HG02840 (cell line): ENCODE data around the gene ST6GALNAC2.
"Not testable (repeated sequence)": the region's sequence is repeated elsewhere in the genome, so short reads cannot be mapped to it uniquely, and the experiment has no call there.

Experiments used
- ATAC-seq: cut with Tn5 transposase; IDR thresholded peaks from one replicate; pipeline ENCODE4 v1.9.1; 2021; ENCODE audit warnings: mild to moderate bottlenecking, moderate library complexity, moderate number of reproducible peaks; ENCODE audit not compliant: unreplicated experiment, low FRiP score

The ST6GALNAC2 gene

GRCh38 chr17:76572201-76572910 lies 13.3 kb downstream of the ST6GALNAC2 start:
- no peak for ATAC-seq

DNA sequence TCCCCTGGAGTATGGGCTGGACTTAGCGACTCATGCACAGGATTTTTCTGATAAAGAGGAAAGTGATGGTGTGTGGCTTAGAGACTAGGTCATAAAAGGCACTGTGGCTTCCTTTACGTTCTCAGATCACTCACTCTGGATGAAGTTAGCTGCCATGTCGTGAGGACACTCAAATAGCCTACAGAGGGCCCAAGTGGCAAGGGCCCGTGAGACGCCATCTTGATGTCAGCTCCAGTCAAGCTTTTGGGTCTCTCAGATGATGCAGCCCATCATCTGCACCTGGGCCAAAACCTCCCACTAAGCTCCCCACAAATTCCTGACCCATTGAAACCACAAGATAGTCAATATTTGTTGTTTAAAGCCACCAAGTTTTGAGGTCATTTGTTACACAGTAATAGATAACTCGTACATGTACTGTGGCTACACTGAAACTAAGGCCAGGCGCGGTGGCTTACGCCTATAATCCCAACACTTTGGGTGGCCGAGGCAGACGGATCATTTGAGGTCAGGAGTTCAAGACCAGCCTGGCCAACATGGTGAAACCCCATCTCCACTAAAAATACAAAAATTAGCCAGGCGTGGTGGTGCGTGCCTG lies 14.7 kb downstream of the ST6GALNAC2 start:
- ATAC-seq: no peak

GRCh38 chr17:76570457-76570856 lies 15.2 kb downstream of the ST6GALNAC2 start:
- ATAC-seq: no peak

DNA sequence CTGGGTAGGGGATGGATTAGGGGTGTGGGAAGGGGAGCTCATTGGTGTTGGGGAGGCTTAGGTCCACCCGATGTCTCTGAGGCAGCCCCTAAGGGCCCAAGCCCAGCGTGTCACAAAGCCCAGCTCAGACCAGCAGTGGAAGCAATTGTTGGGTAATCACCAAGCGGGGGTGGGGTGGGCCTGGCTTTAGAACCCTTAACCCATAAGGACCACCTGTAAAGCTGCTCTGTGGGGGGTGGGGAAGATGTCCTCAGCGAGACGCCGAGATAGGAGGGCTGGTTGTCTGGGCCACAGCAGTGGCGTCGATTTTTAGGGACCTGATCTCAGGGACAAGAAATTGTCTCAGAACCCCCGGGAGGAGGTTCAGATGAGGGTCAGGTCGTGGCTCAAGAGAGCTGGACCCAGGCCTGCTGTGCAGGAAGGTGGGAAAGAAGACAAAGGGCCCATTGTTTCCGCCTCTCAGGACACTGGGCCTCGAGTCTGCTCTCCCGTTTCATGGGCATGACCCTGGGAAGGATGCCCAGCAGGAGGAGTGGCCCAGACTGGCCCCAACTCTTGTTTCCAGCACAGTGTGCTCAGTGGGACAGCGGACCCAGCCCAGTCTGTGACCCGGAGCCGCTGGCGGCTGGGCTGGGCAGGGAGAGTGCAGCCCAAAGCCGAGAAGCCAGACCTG lies 15.9 kb downstream of the ST6GALNAC2 start:
- ATAC-seq: no peak

DNA sequence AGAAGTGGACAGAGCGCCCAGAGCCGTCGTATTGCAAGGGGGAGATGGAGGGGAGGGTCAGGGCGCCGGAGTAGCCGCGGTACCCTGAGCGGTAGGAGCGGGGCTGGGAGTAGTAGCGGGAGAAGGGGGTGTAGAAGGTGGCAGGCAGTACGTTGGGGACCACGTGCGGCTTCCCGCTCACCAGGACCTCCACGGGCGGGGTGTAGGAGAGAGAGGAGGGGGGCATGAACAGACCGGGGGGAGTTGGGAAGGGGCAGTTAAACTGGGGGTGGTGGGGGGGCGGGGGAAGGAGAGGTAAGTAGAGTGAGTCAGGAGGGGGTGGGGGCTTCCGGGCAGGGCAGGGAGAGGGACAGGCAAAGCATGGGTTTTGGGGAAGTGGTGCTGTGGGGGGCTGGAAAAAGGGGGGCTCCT lies 16.8 kb downstream of the ST6GALNAC2 start:
- ATAC-seq: no peak

DNA sequence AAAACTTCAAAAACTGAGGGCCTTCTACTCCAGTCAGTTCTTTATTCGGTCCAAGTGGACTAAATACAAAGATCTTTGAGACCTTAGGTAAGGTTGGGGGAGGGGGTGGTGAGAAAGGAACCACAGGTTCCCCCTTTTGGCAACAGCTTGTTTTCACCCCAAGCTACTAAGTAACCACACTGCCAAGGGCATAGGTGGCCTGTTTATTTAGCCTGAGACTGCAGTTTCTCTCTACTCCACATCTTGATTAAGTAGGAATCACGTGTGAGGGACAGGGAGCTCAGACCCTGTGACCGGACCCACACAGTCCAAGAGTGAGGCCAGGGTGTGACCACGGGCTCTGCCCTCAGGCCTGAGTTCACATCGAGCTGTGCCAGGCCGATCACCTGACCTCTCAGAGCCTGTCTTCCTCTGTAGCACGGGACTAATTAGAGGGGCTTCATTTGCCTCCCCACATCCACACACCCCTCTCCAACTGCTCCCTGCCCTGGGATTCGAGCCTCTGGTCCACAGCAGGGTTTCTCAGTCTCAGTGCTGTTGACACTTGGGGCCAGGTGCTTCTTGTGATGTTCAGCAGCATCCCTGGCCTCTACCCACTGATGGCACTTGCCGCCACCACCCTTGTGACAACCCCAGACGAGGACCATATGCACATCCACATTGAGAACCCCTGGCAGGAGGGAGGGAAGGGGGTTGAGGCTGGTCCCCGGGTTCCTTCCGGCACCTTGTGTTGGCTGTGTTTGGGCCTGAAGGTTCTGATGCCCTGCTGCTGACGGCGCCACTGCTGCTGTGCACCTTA lies 17.8 kb downstream of the ST6GALNAC2 start:
- no peak for ATAC-seq

- ATAC-seq: no peak
Measured at GRCh38 chr17:76566988-76567431, 18.6 kb downstream of the ST6GALNAC2 start.

- no peak for ATAC-seq
Measured at GRCh38 chr17:76566613-76566943, 19.1 kb downstream of the ST6GALNAC2 start.

- no peak for ATAC-seq
Measured at GRCh38 chr17:76565728-76566612, 19.7 kb downstream of the ST6GALNAC2 start.

DNA sequence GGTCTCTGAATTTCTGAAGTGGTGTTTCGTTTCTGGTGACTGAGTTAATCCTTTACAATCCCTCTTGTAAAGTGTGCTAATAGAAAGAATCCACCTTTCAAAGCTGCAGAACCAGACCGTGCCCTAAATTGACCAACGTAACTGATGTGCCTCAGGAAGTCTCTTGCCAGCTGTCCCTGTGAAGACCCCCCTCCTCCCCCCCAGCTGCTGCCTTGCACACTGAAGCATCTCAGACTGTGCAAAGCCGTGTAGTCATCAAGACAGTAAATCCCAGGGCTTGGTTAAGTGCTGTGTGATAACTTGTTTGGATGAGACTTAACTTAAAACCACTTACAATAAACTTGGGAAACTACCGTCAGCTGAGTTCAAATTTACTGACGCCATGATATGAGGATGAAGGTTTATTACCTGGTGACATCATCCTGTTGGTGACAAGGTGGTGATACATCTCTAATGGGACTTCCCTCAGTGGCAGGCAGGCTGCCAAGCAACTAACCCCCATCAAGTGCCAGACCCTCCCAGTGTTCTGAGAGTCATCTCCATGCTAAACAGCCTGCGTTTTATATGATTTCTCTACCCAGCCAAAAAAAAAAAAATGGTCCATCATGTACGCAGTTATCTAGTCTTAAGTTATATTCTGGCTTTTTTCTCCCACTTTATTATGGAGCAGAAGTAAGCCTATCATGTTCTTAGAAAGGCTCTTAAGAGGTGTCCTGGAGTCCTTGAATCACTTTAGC lies 20.5 kb downstream of the ST6GALNAC2 start:
- ATAC-seq: not testable (repeated sequence)

DNA sequence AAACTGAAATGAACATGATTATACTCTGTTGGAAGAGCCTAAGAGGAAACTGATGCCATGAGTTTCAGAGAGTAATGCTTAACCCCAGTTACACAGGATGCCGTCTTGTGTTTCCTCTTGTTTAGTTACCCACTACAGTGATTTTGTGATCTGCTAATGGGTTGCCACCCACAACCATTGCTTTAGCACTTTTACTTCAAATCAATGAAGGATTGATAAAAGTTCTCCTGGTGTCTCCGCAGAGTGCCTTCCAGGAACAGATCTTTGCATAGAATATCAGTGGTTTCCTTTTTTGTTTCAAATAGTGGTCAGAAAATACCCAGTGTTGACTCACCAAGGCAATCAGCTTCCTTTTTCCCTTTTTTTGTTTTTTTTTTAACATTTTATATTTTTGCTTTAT lies 22.3 kb downstream of the ST6GALNAC2 start:
- ATAC-seq: not testable (repeated sequence)

GRCh38 chr17:76562734-76563148 lies 22.9 kb downstream of the ST6GALNAC2 start:
- no peak for ATAC-seq

GRCh38 chr17:76561799-76562268 lies 23.8 kb downstream of the ST6GALNAC2 start:
- ATAC-seq: no peak

GRCh38 chr17:76561332-76561731 lies 24.3 kb downstream of the ST6GALNAC2 start:
- no peak for ATAC-seq

GRCh38 chr17:76560877-76561221 lies 24.8 kb downstream of the ST6GALNAC2 start:
- ATAC-seq: no peak

DNA sequence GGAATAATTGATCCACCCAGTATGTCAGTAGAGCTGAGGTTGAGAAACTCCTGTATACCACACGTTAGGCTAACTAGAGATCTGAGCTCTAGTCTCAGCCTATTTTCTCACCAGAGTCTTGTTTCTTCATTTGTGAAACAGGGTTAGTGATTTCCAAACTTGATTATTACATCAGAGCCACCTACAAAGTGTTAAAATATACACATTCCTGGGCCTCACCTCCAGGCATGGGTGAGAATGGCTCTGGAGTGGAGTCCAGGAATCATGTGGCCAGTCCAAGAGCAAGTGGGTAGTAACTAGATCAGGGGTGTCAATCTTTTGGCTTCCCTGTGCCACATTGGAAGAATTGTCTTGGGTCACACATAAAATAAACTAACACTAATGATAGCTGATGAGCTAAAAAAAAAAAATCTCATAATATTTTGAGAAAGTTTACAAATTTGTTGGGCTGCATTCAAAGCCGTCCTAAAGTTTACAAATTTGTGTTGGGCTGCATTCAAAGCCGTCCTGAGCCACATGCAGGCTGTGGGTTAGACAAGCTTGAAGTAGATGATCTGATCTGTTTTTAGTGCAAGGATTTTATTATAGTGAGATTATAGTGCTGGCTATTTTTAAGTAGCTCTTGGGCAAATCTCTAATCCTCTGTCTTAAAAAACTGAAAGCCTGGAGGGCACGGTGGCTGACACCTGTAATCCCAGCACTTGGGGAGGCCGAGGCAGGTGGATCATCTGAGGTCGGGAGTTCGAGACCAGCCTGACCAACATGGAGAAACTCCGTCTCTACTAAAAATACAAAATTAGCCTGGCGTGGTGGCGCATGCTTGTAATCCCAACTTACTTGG lies 25.4 kb downstream of the ST6GALNAC2 start:
- ATAC-seq: no peak

GRCh38 chr17:76559460-76559859 lies 26.2 kb downstream of the ST6GALNAC2 start:
- ATAC-seq: not testable (repeated sequence)
